ENCODE results near the gene FAM200C. TPM values are rescaled to one million over a fixed set of nuclear protein-coding genes. Genes with fewer than 3 reads are reported as not detected.
"Not testable (repeated sequence)": the region's sequence is repeated elsewhere in the genome, so short reads cannot be mapped to it uniquely, and the experiment has no call there.

FAM200C gene
- total RNA-seq, 1 donor from 2014 or later: 4.9 TPM

- intact Hi-C loops (cut with micrococcal nuclease): no loop called here
Observed at GRCh38 chr5:160437271-160437670, 37.4 kb upstream of the FAM200C start.

GRCh38 chr5:160436661-160437060, 36.8 kb upstream of the FAM200C start:
- H3K27ac ChIP-seq (replicated peaks); intact Hi-C loops (cut with micrococcal nuclease); H3K27me3 ChIP-seq (ENCODE audit: low read depth); H3K36me3 ChIP-seq; DNase-seq; H3K4me3 ChIP-seq; H3K9me3 ChIP-seq (replicated peaks); H3K4me1 ChIP-seq: not testable (repeated sequence)

More at GRCh38 chr5:160437271-160437670, 37.4 kb upstream of the FAM200C start:
- no peak overlapping the region for H3K27ac ChIP-seq (replicated peaks)
- no peaks in the 10 kb centered on the region for H3K9me3 ChIP-seq (replicated peaks)
- TF ChIP-seq CTCF (IDR thresholded peaks at IDR 0.05; ENCODE audit: borderline replicate concordance): no peak
- no peak overlapping the region for H3K4me3 ChIP-seq
- peaks cover 6% of the 10 kb centered on the region for H3K27me3 ChIP-seq (ENCODE audit: low read depth)
- peaks cover 7% of the 10 kb centered on the region for H3K4me1 ChIP-seq
- no peaks in the 10 kb centered on the region for H3K36me3 ChIP-seq
- DNase-seq: no peak

GRCh38 chr5:160436017-160436416, 36.2 kb upstream of the FAM200C start:
- peaks cover 6% of the 10 kb centered on the region for H3K27me3 ChIP-seq (ENCODE audit: low read depth)
- H3K36me3 ChIP-seq: no peaks in the 10 kb centered on the region
- no peak overlapping the region for H3K4me3 ChIP-seq
- intact Hi-C loops (cut with micrococcal nuclease): no loop called here
- no peak for TF ChIP-seq CTCF (IDR thresholded peaks at IDR 0.05; ENCODE audit: borderline replicate concordance)
- H3K9me3 ChIP-seq (replicated peaks): no peaks in the 10 kb centered on the region
- peaks cover 7% of the 10 kb centered on the region for H3K4me1 ChIP-seq
- no peak for DNase-seq
- no peak overlapping the region for H3K27ac ChIP-seq (replicated peaks)

GRCh38 chr5:160435532-160435931, 35.7 kb upstream of the FAM200C start:
- intact Hi-C loops (cut with micrococcal nuclease): no loop called here
- Histone ChIP-seq H3K4me1 (peaks cover 7% of the 10 kb centered on the region), H3K36me3 (no peaks in the 10 kb centered on the region), H3K27ac (replicated peaks) (no peak overlapping the region), H3K27me3 (ENCODE audit: low read depth) (peaks cover 6% of the 10 kb centered on the region), H3K9me3 (replicated peaks) (no peaks in the 10 kb centered on the region), H3K4me3 (no peak overlapping the region)
- no peak for TF ChIP-seq CTCF (IDR thresholded peaks at IDR 0.05; ENCODE audit: borderline replicate concordance)
- no peak for DNase-seq

- Histone ChIP-seq H3K27me3 (ENCODE audit: low read depth) (peaks cover 6% of the 10 kb centered on the region), H3K4me1 (peaks cover 7% of the 10 kb centered on the region)
Observed at GRCh38 chr5:160434022-160434531, 34.2 kb upstream of the FAM200C start.

More at GRCh38 chr5:160434022-160434531, 34.2 kb upstream of the FAM200C start:
- Histone ChIP-seq H3K36me3 (no peaks in the 10 kb centered on the region), H3K9me3 (replicated peaks) (no peaks in the 10 kb centered on the region), H3K27ac (replicated peaks) (no peak overlapping the region), H3K4me3 (no peak overlapping the region)
- no peak for DNase-seq
- TF ChIP-seq CTCF (IDR thresholded peaks at IDR 0.05; ENCODE audit: borderline replicate concordance): no peak
- intact Hi-C loops (cut with micrococcal nuclease): no loop called here
